Measurements from ENCODE around the gene RHBG. TPM values are rescaled to one million over a fixed set of nuclear protein-coding genes. Genes with fewer than 3 reads are reported as not detected.

The RHBG gene
- total and polyA plus RNA-seq, 10 donors = 0.05 to 1.4 (median 0.38) TPM; not detected in 5

- no peak for DNase-seq
- Histone ChIP-seq H3K27me3 (replicated peaks in 1 of 7) (no peaks in the 10 kb centered on the region), H3K9me3 (no peaks in the 10 kb centered on the region), H3K4me1 (peaks cover 14 to 40% (median 29%) of the 10 kb centered on the region in 6 donors), H3K36me3 (peaks cover 0 to 48% (median 40%) of the 10 kb centered on the region in 6 donors), H3K27ac (no peak overlapping the region), H3K4me3 (peak overlapping the region in 4 of 8 donors; percentile 72 to 91 (median 82))
- intact Hi-C loops (cut with DNase I; ENCODE audit: low total_unique reads) = no loop called here
- no peak for TF ChIP-seq POLR2A (IDR thresholded peaks at IDR 0.05)
- TF ChIP-seq POLR2AphosphoS5 (IDR thresholded peaks at IDR 0.05) = no peak
- no peak for TF ChIP-seq CTCF (IDR thresholded peaks at IDR 0.05 in 8 of 11, conservative IDR thresholded peaks at IDR 0.05 in 3 of 11)
- WGBS, 5 donors = 79 to 88% (median 83%) methylated on average over 4 of the region's 4 CpGs
Measured at GRCh38 chr1:156336242-156336641, 32.8 kb upstream of the RHBG start.

- peak overlapping the region; percentile 22 to 90 (median 86) for H3K27ac ChIP-seq
- intact Hi-C loops (cut with DNase I; ENCODE audit: low total_unique reads) = no loop called here
- TF ChIP-seq POLR2AphosphoS5 (IDR thresholded peaks at IDR 0.05) (no peak), POLR2A (IDR thresholded peaks at IDR 0.05) (no peak), CTCF (IDR thresholded peaks at IDR 0.05 in 8 of 11, conservative IDR thresholded peaks at IDR 0.05 in 3 of 11) (no peak)
Measured at GRCh38 chr1:156337052-156337887, 31.7 kb upstream of the RHBG start.

GRCh38 chr1:156337888-156338179 lies 31.2 kb upstream of the RHBG start:
- peak overlapping the region; percentile 22 to 90 (median 86) for H3K27ac ChIP-seq
- intact Hi-C loops (cut with DNase I; ENCODE audit: low total_unique reads) = no loop called here
- no peaks in the 10 kb centered on the region for H3K27me3 ChIP-seq (replicated peaks in 1 of 7)
- H3K4me1 ChIP-seq = peaks cover 14 to 40% (median 29%) of the 10 kb centered on the region in 6 donors
- H3K36me3 ChIP-seq = peaks cover 0 to 32% (median 24%) of the 10 kb centered on the region in 6 donors
- peak overlapping the region; percentile 57 to 95 (median 88) for H3K4me3 ChIP-seq
- H3K9me3 ChIP-seq = no peaks in the 10 kb centered on the region
- no peak for DNase-seq
- peak in 1 of 3 donors; percentile 40 for TF ChIP-seq POLR2A (IDR thresholded peaks at IDR 0.05)
- no peak for TF ChIP-seq POLR2AphosphoS5 (IDR thresholded peaks at IDR 0.05)
- no peak for TF ChIP-seq CTCF (IDR thresholded peaks at IDR 0.05 in 8 of 11, conservative IDR thresholded peaks at IDR 0.05 in 3 of 11)
- 0 to 1% (median 0%) methylated on average over 14 of the region's 14 CpGs for WGBS, 5 donors

More at GRCh38 chr1:156337052-156337887, 31.7 kb upstream of the RHBG start:
- peaks cover 14 to 40% (median 29%) of the 10 kb centered on the region in 6 donors for H3K4me1 ChIP-seq
- peaks cover 0 to 38% (median 30%) of the 10 kb centered on the region in 6 donors for H3K36me3 ChIP-seq
- no peaks in the 10 kb centered on the region for H3K9me3 ChIP-seq
- H3K27me3 ChIP-seq (replicated peaks in 1 of 7) = no peaks in the 10 kb centered on the region
- WGBS, 5 donors = 34 to 37% (median 35%) methylated on average over 34 of the region's 34 CpGs
- peak; percentile 71 for DNase-seq
- H3K4me3 ChIP-seq = peak overlapping the region; percentile 57 to 95 (median 88)
